Fibroblast of skin of left biceps (primary cell): ENCODE measurements around the gene THBS3.
"Not testable (repeated sequence)": the region's sequence is repeated elsewhere in the genome, so short reads cannot be mapped to it uniquely, and the experiment has no call there.

Source experiments
- DNase-seq, 2 experiments: peaks; one replicate each; pipeline ENCODE4 v3.0.0-alpha.2; 2013; ENCODE audit warnings: low read depth in 2 of 2

Gene THBS3

GRCh38 chr1:155174324-155175280 lies 33.1 kb downstream of the THBS3 start:
- DNase-seq, result no peak

DNA sequence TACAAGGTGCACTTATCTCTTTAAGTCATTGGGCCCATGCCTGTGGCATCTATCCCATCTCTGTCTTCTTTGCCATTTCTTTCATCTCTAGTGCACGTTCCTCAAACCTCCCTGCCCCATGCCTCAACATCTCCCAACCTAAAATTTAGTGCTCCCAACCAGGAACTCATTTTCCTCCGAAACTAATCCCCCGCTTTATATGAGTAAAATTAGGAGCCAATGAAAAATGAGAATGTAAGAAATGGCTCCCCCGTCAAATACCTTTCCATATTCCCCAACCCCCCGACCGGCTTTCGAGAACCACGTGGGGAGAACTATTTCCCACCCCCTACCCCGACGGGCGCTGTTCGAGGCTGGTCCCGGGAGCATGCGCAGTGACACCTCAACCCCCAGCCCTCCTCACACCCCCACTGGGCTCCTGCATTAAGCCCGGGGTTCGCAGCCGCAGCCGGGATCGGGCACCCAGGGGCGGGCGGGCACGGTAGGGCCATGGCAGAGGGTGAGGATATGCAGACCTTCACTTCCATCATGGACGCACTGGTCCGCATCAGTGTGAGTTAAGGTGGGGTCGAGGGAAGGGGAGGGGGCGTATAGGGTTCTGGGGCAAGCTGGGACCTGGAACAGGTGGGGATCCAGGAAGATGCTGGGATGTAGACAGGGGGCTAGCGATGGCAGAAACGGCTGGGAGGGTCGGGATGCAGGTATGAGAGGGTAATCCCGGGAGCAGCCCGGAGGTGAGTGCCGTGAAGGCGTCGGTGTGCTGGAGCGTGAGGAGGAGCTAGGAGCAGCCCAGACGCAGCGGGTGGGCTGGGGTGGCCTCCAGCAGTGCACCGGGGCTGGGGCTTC lies 34.0 kb downstream of the THBS3 start, which contains the start of gene TRIM46:
Gene TRIM46, plus strand, starts transcription at position 372 of the 846 bp plus-strand sequence. Its CDS starts 118 bp downstream, at position 490.
- peak in 1 of 2 experiments; percentile 47 for DNase-seq

GRCh38 chr1:155172732-155173477 lies 34.8 kb downstream of the THBS3 start, which contains the start of gene KRTCAP2:
KRTCAP2 (minus strand) TSS chr1:155173304; CDS start chr1:155173224, 80 bp downstream.
- DNase-seq, result peak; percentile 86 to 87

GRCh38 chr1:155171836-155172731 lies 35.6 kb downstream of the THBS3 start:
- DNase-seq, result no peak

DNA sequence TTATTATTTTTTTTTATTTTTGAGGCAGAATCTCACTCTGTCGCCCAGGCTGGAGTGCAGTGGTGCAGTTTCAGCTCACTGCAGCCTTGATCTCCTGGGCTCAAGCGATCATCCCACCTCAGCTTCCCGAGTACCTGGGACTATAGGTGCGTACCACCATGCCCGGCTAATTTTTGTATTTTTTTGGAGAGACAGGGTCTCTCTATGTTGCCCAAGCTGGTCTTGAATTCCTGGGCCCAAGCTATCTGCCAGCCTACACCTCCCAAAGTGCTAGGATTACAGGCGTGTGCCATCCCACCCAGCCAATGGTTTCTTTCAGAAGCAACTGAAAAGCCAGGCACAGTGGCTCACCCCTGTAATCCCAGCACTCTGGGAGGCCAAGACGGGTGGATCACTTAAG lies 36.9 kb downstream of the THBS3 start:
- no peak for DNase-seq

DNA sequence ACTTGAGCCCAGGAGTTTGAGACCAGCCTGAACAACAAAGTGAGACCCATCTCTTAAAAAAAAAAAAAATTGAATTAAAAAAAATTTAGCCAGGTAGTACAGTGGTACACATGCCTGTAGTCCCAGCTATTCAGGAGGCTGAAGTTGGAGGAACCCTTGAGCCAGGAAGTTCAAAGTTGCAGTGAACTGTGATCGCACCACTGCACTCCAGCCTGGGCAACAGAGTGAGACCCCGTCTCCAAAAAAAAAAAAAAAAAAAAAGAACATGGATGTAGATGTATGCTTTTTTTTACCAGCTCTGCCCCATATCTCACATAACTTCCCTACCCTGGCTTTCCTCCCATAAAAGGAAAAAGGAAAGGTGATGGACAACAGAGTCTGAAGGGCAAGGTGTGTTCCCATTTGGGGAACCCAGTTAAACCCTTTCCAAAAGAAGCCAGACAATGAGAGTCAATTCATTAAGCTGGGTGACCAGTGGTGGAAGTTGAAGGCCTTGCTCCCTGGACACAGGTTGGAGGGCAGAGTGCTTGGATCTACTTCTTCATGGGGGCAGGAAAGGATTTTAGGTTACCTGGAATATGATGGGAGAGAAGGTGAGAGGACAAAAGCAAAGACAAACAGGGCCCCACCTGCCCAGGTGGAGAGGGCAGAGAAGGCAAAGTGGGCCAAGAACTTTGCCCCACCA lies 37.5 kb downstream of the THBS3 start:
- no peak for DNase-seq

DNA sequence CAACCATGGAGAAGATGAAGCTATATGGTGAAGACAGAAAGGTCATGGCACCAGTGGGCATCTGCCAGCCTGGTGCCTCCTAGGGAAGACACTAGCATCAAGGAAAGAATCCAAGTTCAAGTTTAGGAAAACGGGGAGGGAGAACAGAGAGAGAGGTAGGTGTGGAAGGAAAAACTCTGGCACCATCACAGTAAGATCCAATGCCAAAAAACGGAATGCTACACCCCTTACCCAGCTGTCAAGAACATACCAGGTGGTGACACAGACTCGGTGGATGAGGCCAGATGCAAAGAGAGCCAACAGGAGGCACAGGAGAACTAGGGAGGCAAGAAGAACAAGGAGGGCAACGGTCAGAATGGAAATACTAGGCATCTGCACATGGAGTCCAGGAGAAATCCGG lies 38.2 kb downstream of the THBS3 start:
- no peak for DNase-seq

DNA sequence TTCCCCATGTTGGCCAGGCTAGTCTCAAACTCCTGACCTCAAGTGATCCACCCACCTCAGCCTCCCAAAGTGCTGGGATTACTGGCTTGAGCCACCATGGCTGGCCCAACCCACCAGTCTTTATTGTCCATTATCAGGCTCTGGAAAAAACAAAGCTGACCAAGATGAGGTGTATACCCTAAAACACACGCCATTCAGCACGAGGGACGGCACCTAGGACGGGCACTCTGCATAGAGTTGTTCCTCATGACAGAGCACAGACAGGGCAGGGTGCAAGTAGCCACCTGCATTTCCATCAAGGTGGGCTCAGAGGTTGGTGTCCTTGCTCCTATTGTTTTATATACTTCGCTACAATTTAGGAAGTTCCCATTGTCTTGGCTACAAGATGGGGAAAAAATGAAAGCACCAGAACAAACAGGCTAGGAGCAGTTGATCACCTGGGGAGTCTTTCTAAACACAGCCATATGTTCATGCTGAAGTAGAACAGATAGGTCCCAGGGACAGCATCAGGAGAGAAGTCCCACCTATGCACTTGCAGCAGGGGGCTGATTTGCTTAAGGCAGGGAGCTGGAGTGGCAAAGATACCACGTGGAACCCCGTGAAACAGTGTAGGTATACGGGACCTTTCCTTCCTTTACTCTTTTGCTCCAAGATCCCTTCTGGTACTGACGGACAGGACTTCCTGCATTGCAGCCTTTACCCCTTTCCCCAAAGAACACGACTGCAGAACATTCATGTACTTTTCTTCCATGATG lies 39.1 kb downstream of the THBS3 start:
- DNase-seq, result no peak

GRCh38 chr1:155168105-155168445 lies 39.6 kb downstream of the THBS3 start:
- DNase-seq, result not testable (repeated sequence)

DNA sequence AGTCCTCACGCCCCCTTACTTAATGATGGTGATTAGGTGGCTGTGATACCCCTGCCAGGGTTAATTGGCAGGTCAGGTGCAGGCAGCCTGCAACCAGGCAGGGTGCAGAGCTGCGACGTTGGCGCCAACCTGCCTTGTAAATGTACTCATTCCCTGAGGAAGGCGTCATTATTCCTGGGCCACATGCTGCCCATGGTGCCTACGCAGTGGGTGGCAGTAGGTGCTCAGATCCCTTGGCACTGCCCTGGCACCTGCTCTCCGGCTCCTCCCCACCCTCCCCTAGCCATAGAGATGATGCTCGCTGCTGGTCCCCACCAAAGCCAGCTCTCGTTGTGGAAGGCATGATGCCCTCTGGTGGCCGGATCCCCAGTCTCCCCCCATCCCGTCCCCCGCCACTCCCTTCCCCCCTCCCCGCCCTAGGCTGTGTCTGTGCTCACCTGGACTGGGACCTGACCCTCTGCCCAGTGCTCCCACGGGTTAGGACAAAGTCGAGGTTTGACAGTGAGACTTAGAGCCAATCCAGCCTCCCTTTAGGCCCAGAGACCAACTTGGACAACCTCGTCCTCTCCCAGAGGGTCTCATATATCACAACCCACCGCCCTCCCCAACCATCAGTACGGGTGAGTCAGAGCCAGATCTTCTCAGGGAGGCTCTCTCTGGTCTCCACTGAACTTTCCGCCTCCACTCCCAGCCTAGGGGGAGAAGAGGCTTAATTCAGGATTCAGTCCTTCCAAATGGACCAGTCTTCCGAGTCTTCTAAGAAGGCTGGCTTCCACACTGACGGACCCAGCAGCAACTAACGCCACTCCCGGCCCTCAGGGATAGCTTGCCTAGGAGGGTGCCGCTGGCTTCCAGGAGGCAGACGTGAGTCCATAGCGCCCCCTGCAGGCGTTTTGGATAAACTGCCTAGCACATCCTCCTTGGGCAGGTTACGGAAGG lies 40.3 kb downstream of the THBS3 start:
- DNase-seq, result peak in 1 of 2 experiments; percentile 29

- DNase-seq, result no peak
These were observed 41.1 kb downstream of the THBS3 start for GRCh38 chr1:155166471-155167165.

DNA sequence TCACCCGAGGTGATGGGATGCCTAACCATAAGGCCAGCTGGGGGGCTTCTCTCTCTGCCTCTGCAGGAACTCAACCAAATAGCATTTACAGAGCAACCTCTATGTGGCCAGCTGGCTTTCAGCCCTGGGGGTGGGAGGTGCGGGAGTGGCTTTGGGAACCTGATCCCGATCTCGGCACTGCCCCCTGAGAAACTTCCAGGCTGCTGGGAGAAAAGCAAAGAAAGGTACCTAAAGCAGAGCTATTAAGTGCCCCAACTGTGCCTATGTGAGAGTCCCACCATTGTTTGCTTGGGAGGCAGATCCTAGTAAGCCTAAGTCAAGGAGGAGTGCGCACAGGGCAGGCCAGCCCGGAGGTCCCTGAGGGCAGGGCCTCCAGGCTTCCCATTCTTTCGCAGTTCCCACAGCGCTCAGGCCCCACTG lies 41.6 kb downstream of the THBS3 start:
- DNase-seq, result no peak

DNA sequence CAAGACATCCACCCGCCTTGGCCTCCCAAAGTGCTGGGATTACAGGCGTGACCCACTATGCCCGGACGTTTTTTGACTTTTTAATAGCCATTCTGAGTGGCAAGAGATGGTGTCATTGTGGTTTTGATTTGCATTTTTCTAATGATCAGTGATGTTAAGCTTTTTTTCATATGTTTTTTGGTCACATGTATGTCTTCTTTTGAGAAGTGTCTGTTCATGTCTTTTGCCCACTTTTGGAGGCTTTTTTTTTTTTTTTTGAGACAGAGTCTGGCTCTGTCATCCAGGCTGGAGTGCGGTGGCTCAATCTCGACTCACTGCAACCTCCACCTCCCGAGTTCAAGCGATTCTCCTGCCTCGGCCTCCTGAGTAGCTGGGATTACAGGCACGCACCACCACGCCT lies 43.1 kb downstream of the THBS3 start:
- DNase-seq, result not testable (repeated sequence)

DNA sequence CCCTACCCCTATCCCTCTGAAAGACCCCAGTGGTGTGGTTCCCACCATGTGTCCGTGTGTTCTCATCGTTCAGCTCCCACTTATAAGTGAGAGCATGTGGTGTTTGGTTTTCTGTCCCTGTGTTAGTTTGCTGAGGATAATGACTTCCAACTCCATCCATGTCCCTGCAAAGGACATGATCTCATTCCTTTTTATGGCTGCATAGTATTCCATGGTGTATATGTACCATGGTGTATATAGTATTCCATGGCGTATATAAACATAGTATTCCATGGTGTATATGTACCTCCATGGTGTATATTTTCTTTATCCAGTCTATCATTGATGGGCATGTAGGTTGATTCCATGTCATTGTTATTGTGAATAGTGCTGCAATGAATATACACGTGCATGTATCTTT lies 43.9 kb downstream of the THBS3 start:
- DNase-seq, result not testable (repeated sequence)

GRCh38 chr1:155162631-155163030 lies 45.1 kb downstream of the THBS3 start:
- not testable (repeated sequence) for DNase-seq

- DNase-seq, result no peak
These were observed 47.6 kb downstream of the THBS3 start for GRCh38 chr1:155160128-155160527.

DNA sequence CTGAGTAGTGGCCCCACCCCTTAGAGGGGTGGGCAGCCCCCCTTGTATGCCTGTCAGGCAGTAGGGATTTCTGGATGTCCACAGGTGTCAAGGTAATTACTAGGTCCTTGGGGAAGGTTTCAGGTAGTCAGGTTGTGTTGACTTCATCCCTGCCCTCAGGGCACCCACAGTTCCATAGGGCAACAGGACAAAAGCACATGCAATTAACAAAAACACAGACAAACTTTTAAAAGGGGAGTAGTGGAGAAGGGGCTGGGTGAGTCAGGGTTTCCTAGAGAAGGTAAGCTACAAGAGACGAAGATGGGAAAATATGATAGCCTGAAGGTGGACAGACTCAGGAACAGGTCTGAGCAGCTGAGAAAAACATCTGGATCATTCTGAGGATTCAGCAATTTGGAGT lies 48.7 kb downstream of the THBS3 start:
- DNase-seq, result no peak
